ENCODE results near the gene UBALD1.

The UBALD1 gene

DNA sequence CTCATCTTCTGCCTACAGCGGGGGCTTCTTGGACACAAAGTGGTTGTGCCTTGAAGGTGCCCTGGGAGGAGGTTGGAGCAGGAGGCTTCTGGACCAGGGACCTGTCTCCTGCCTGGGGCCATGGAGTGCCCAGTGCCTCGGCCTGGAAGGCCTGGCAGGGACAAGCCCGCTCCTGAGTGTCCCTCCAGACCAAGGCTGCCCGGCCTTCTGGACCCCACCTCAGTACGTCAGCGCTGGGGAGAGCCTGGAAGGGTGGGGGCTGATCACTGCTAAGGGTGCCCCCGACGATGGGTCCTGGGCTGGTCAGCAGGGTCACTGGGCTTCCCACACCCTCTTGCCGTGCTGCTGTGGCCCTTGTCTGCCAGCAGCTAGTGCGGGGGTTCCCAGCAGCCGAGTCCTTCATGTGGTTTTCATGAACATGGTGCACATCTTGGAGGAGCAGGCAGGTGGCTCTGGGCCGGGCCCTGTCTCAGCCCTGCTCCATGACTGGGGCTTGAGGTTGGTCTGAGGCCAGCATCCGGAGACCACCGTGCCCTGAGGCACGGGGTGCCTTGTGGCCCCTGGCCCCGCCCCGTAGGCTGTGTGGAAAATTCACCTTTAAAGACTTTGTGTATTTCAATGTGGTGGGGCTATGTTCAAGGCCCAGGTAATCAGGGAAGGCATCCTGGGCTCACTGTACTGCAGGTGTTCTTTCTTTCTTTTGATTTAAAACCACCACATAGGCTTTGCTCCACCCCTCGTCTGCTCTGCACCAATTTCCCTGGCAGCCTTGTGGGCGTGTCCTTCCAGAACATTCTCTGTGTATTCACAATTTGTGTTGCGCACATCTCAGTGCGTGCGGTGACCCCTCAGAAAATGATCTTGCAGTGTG lies 32.3 kb upstream of the UBALD1 start:
- H3K27me3 ChIP-seq (replicated peaks; ENCODE audit: control insufficient read depth, insufficient read depth, low read length, poor library complexity, severe bottlenecking): no peaks in the 10 kb centered on the region
- H3K36me3 ChIP-seq (ENCODE audit: control insufficient read depth, insufficient read depth, low read length): peaks cover 10% of the 10 kb centered on the region
- no peak for DNase-seq
- H3K4me3 ChIP-seq (ENCODE audit: insufficient read depth, low read depth, low read length, poor library complexity, severe bottlenecking): no peak overlapping the region
- no peaks in the 10 kb centered on the region for H3K9me3 ChIP-seq (ENCODE audit: control insufficient read depth, low read length)
- H3K27ac ChIP-seq (ENCODE audit: insufficient read depth, low read length, poor library complexity, severe bottlenecking): no peak overlapping the region
- H3K4me1 ChIP-seq (ENCODE audit: control insufficient read depth, insufficient read depth, low read length, poor library complexity, severe bottlenecking): peaks cover 7% of the 10 kb centered on the region

DNA sequence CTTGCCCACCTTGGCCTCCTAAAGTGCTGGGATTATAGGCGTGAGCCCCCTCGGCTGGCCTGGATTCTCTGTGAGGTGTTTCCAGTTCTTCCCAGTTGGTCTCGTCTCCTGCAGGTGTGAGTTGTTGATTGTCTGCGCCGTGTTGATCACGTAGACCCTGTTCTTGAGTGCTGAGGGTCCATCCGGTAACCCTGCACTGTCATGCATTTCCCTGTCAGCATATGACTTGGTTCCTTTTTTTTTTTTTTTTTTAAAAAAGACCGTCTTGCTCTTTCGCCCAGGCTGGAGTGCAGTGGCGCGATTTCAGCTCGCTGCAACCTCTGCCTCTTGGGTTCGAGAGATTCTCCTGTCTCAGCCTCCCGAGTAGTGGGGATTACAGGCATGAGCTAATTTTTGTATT lies 27.2 kb upstream of the UBALD1 start:
- Histone ChIP-seq H3K4me3 (ENCODE audit: insufficient read depth, low read depth, low read length, poor library complexity, severe bottlenecking) (no peak overlapping the region), H3K4me1 (ENCODE audit: control insufficient read depth, insufficient read depth, low read length, poor library complexity, severe bottlenecking) (peaks cover 5% of the 10 kb centered on the region), H3K27ac (ENCODE audit: insufficient read depth, low read length, poor library complexity, severe bottlenecking) (no peak overlapping the region), H3K36me3 (ENCODE audit: control insufficient read depth, insufficient read depth, low read length) (peaks cover 8% of the 10 kb centered on the region), H3K9me3 (ENCODE audit: control insufficient read depth, low read length) (no peaks in the 10 kb centered on the region), H3K27me3 (replicated peaks; ENCODE audit: control insufficient read depth, insufficient read depth, low read length, poor library complexity, severe bottlenecking) (no peaks in the 10 kb centered on the region)
- DNase-seq: no peak

DNA sequence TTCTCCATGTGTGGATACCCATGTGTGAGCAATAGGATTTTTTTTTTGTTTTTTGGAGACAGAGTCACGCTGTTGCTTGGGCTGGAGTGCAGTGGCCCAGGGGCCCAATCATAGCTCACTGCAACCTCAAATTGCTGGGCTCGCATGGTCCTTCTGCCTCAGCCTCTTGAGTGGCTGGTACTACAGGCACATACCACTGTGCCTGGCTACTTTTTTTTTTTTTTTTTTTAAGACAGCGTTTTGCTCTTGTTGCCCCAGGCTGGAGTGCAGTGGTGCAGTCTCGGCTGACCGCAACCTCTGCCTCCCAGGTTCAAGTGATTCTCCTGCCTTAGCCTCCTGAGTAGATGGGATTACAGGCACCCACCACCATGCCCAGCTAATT lies 26.6 kb upstream of the UBALD1 start:
- no peak for DNase-seq
- no peaks in the 10 kb centered on the region for H3K9me3 ChIP-seq (ENCODE audit: control insufficient read depth, low read length)
- H3K4me1 ChIP-seq (ENCODE audit: control insufficient read depth, insufficient read depth, low read length, poor library complexity, severe bottlenecking): no peaks in the 10 kb centered on the region
- no peak overlapping the region for H3K27ac ChIP-seq (ENCODE audit: insufficient read depth, low read length, poor library complexity, severe bottlenecking)
- H3K27me3 ChIP-seq (replicated peaks; ENCODE audit: control insufficient read depth, insufficient read depth, low read length, poor library complexity, severe bottlenecking): no peaks in the 10 kb centered on the region
- no peak overlapping the region for H3K4me3 ChIP-seq (ENCODE audit: insufficient read depth, low read depth, low read length, poor library complexity, severe bottlenecking)
- H3K36me3 ChIP-seq (ENCODE audit: control insufficient read depth, insufficient read depth, low read length): peaks cover 8% of the 10 kb centered on the region

DNA sequence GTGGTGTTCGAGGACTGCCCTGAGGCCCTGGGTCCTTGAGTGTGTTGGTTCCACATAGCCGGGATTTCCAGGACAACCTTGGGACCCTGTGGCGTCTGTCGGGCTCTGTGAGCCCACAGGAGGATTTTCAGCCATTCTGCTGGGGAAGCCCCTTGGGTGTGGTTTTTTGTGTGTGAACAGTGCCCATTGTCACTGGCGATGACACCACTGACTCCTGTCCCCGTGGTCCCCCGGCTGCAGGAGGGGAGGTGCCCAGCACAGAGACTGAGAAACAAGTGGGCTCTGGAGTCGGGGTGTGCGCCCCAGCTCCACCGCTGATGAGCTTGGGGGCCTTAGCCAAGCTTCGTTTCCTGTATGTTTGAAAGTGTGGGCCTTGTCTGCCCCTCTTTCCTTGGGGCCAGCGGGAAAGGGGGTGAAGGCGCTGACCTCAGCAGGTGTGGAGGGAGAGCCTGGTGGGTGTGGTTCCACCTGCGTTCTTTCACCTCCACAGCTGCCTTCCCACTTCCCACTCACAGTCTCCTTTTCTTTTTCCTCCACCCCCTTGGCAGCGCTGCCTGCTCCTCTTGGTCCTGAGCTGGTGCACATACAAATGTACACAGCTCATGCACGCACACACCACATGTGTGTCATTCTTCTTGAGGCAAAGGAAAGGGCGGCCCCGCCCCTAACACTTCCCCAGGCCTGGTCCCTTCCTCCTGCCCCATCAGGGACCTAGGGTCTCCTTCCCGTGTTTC lies 26.1 kb upstream of the UBALD1 start:
- H3K36me3 ChIP-seq (ENCODE audit: control insufficient read depth, insufficient read depth, low read length): peaks cover 8% of the 10 kb centered on the region
- no peak for DNase-seq

DNA sequence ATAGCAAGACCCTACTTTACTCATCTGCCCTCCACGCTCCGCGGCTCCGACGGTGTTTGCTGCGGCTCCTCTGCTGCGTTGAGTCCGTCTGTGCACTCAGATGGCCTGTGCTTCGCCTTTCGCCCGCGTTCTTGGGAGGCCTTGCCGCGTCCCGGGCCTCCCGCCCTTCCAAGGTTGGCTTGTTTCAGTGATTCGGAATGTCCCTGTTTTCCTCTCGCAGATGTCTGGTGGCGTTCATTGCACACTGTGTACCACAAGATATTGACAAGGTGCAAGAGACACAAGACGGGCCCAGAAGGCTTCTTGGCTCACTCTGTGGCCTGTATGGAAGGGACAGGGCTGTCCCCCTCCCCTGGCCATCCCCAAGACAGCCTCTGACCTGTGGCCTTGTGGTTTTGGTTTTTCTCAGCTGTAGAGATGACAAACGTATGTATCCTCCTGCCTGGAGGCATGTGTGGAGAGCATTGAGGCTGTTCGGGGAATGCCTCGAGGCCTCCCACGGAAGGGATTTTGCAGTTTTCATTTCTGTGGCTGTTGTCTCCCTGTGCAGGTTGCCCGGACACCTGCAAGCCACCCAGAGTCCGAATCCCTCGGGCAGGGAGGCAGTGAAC lies 25.3 kb upstream of the UBALD1 start:
- DNase-seq: no peak
- Histone ChIP-seq H3K36me3 (ENCODE audit: control insufficient read depth, insufficient read depth, low read length) (peaks cover 3% of the 10 kb centered on the region), H3K4me1 (ENCODE audit: control insufficient read depth, insufficient read depth, low read length, poor library complexity, severe bottlenecking) (no peaks in the 10 kb centered on the region), H3K27me3 (replicated peaks; ENCODE audit: control insufficient read depth, insufficient read depth, low read length, poor library complexity, severe bottlenecking) (no peaks in the 10 kb centered on the region), H3K27ac (ENCODE audit: insufficient read depth, low read length, poor library complexity, severe bottlenecking) (no peak overlapping the region), H3K9me3 (ENCODE audit: control insufficient read depth, low read length) (no peaks in the 10 kb centered on the region), H3K4me3 (ENCODE audit: insufficient read depth, low read depth, low read length, poor library complexity, severe bottlenecking) (no peak overlapping the region)

More for the DNA sequence above, 26.1 kb upstream of the UBALD1 start:
- Histone ChIP-seq H3K4me3 (ENCODE audit: insufficient read depth, low read depth, low read length, poor library complexity, severe bottlenecking) (no peak overlapping the region), H3K27me3 (replicated peaks; ENCODE audit: control insufficient read depth, insufficient read depth, low read length, poor library complexity, severe bottlenecking) (no peaks in the 10 kb centered on the region), H3K9me3 (ENCODE audit: control insufficient read depth, low read length) (no peaks in the 10 kb centered on the region), H3K27ac (ENCODE audit: insufficient read depth, low read length, poor library complexity, severe bottlenecking) (no peak overlapping the region), H3K4me1 (ENCODE audit: control insufficient read depth, insufficient read depth, low read length, poor library complexity, severe bottlenecking) (no peaks in the 10 kb centered on the region)

DNA sequence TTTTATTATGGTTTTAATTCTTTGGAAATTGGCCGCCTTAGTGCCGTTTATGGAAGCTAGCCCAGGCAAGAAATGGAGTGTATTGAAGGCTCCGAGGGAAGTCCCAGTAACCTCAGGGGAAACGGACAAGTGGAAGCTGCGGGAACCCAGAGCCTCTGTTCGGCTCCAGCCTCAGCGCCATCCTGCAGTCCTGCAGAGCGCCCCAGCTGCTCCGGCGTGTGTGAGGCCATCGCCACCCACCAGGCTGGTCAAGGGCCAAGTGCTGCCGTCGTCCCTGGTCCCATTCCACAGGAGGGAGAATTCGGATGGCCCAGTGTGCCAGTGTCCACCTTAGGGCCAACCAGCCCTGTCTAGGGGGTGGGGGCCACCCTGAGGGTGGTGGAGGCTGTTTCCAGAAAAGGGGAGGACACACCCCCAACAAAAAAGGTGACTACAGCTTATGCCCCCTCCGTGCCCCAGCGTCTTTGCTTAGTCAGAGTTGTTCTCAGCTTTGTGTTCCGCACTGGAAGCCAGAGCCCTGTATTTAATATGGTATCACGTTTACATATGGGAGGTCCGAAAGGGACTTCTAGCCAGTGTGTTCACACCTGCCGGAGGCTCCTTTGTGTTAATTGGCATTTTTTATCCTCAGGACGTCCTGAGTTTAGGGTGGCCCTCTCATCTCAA lies 22.9 kb upstream of the UBALD1 start:
- H3K9me3 ChIP-seq (ENCODE audit: control insufficient read depth, low read length): no peaks in the 10 kb centered on the region
- DNase-seq: no peak
- H3K27me3 ChIP-seq (replicated peaks; ENCODE audit: control insufficient read depth, insufficient read depth, low read length, poor library complexity, severe bottlenecking): no peaks in the 10 kb centered on the region
- no peaks in the 10 kb centered on the region for H3K4me1 ChIP-seq (ENCODE audit: control insufficient read depth, insufficient read depth, low read length, poor library complexity, severe bottlenecking)
- peaks cover 8% of the 10 kb centered on the region for H3K36me3 ChIP-seq (ENCODE audit: control insufficient read depth, insufficient read depth, low read length)
- no peak overlapping the region for H3K27ac ChIP-seq (ENCODE audit: insufficient read depth, low read length, poor library complexity, severe bottlenecking)
- H3K4me3 ChIP-seq (ENCODE audit: insufficient read depth, low read depth, low read length, poor library complexity, severe bottlenecking): no peak overlapping the region

DNA sequence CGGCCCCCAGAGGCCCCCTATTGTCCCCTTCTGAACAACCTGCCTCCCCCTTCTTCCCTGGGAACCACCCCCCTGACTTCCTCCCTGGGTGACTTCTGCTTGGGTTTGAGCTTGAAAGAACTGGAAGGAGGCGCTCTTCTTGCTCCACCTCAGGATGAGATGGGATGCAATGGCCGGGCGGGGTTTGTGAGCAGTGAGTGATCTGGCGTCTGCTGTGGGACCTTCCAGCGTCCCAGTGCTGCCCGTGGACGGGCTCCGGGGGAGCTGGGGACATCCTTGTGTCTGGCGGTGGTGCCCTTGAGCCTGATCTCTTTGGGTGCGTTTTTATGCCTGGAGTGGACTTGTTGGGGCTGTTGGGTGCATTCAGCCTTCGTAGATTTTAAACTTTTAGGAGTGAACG lies 21.5 kb upstream of the UBALD1 start:
- no peaks in the 10 kb centered on the region for H3K9me3 ChIP-seq (ENCODE audit: control insufficient read depth, low read length)
- peaks cover 8% of the 10 kb centered on the region for H3K36me3 ChIP-seq (ENCODE audit: control insufficient read depth, insufficient read depth, low read length)
- no peak for DNase-seq
- no peak overlapping the region for H3K27ac ChIP-seq (ENCODE audit: insufficient read depth, low read length, poor library complexity, severe bottlenecking)
- H3K27me3 ChIP-seq (replicated peaks; ENCODE audit: control insufficient read depth, insufficient read depth, low read length, poor library complexity, severe bottlenecking): no peaks in the 10 kb centered on the region
- H3K4me3 ChIP-seq (ENCODE audit: insufficient read depth, low read depth, low read length, poor library complexity, severe bottlenecking): no peak overlapping the region
- H3K4me1 ChIP-seq (ENCODE audit: control insufficient read depth, insufficient read depth, low read length, poor library complexity, severe bottlenecking): no peaks in the 10 kb centered on the region

DNA sequence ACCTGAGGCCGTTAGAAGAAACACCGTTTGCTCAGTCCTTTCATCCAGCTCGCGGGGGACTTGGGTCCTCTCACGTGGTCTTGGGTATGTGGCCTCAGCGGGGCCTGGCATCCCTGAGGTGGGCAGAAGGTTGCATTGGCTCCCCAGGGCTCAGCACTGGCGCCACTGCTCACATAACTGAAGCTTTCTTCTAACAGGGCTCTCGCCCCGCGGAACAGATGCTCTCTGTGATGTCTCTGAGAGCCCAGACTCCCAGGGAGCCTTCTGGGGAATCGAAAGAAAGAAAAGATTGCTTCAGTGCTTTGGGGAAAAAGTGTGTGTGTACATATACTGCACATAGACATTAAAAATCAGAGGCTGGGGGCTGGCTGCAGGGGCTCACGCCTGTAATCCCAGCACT lies 20.1 kb upstream of the UBALD1 start:
- no peak for DNase-seq
- H3K4me3 ChIP-seq (ENCODE audit: insufficient read depth, low read depth, low read length, poor library complexity, severe bottlenecking): no peak overlapping the region
- H3K27ac ChIP-seq (ENCODE audit: insufficient read depth, low read length, poor library complexity, severe bottlenecking): no peak overlapping the region
- H3K27me3 ChIP-seq (replicated peaks; ENCODE audit: control insufficient read depth, insufficient read depth, low read length, poor library complexity, severe bottlenecking): no peaks in the 10 kb centered on the region
- H3K36me3 ChIP-seq (ENCODE audit: control insufficient read depth, insufficient read depth, low read length): peaks cover 8% of the 10 kb centered on the region
- H3K9me3 ChIP-seq (ENCODE audit: control insufficient read depth, low read length): no peaks in the 10 kb centered on the region
- H3K4me1 ChIP-seq (ENCODE audit: control insufficient read depth, insufficient read depth, low read length, poor library complexity, severe bottlenecking): no peaks in the 10 kb centered on the region

DNA sequence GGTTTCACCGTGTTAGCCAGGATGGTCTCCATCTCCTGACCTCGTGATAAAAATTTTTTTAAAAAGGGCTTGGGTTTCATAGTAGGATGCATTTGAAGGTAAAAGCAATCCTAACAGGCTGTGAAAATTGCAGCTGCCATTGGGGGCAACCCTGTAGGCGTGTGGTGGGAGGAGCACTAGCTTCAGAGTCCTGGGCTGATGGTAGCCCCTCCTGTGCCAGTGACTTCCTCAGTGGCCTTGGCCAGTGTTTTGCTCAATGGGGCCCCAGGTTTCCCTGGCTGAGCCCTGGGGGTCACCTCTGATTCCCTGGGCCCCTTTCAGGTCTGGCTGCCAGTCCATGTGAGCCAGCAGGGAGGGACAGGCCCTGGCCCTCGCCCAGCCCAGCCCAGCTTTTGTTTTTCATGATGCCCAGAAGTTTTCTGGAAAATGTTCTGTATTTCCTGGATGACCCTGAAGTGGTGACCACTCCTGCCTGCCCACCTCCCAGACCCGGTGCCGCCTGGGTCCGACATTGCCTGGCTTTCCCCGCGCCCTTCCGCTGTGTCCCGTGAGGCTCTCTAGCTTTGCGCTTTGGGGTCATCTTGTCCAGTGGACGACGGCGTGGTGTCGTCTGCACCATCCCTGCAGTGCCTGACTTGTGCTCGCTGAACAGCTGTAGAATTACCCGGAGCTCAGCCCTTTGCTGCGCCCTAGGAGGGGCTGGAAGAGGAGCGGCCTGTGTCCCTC lies 19.4 kb upstream of the UBALD1 start:
- Histone ChIP-seq H3K4me1 (ENCODE audit: control insufficient read depth, insufficient read depth, low read length, poor library complexity, severe bottlenecking) (no peaks in the 10 kb centered on the region), H3K36me3 (ENCODE audit: control insufficient read depth, insufficient read depth, low read length) (peaks cover 8% of the 10 kb centered on the region), H3K27ac (ENCODE audit: insufficient read depth, low read length, poor library complexity, severe bottlenecking) (no peak overlapping the region), H3K27me3 (replicated peaks; ENCODE audit: control insufficient read depth, insufficient read depth, low read length, poor library complexity, severe bottlenecking) (no peaks in the 10 kb centered on the region), H3K9me3 (ENCODE audit: control insufficient read depth, low read length) (no peaks in the 10 kb centered on the region), H3K4me3 (ENCODE audit: insufficient read depth, low read depth, low read length, poor library complexity, severe bottlenecking) (no peak overlapping the region)
- no peak for DNase-seq

Data from effector memory CD4-positive, alpha-beta T cell (primary cell).